HepG2 (cell line): ENCODE measurements around the gene TRIM15. TPM values are rescaled to one million over a fixed set of nuclear protein-coding genes. Genes with fewer than 3 reads are reported as not detected.

ENCODE experiments used
- ARNT2 ChIP-seq: sonication (generic); formaldehyde crosslinking; IDR thresholded peaks from 2 replicates; pipeline ENCODE4 v1.8.0; 2022; ENCODE audit warnings: mild to moderate bottlenecking, low read depth, missing genetic modification reagents, moderate library complexity
- CENPT ChIP-seq: sonication (generic); formaldehyde crosslinking; IDR thresholded peaks from 2 replicates; pipeline ENCODE4 v1.8.0; 2022; ENCODE audit warnings: low read depth, mild to moderate bottlenecking, moderate library complexity, missing genetic modification reagents
- FOXJ3 ChIP-seq: sonication (generic); formaldehyde crosslinking; IDR thresholded peaks from 2 replicates; pipeline ENCODE4 v1.4.0; 2020; ENCODE audit warnings: missing genetic modification reagents, mild to moderate bottlenecking, borderline replicate concordance
- GATA4 ChIP-seq: sonication (generic); IDR thresholded peaks from 2 replicates; pipeline ENCODE4 v1.6.1; 2016; ENCODE audit warnings: antibody characterized with exemption, low read depth, borderline replicate concordance
- HNRNPK ChIP-seq: fragments of 200-400 bp; formaldehyde crosslinking; IDR thresholded peaks from 2 replicates; pipeline ENCODE4 v1.6.1; 2018; ENCODE audit warnings: low read length, low read depth, moderate library complexity, mild to moderate bottlenecking; ENCODE audit not compliant: poor library complexity, severe bottlenecking
- NFE2 ChIP-seq: sonication (generic); formaldehyde crosslinking; IDR thresholded peaks from 2 replicates; pipeline ENCODE4 v1.4.0; 2020; ENCODE audit warnings: missing genetic modification reagents
- PHF21A ChIP-seq: sonication (generic); formaldehyde crosslinking; IDR thresholded peaks from 2 replicates; pipeline ENCODE4 v1.5.0; 2020; ENCODE audit warnings: mild to moderate bottlenecking, missing genetic modification reagents
- XRCC5 ChIP-seq: fragments of 200-400 bp; formaldehyde crosslinking; optimal IDR thresholded peaks from 2 replicates; pipeline ENCODE3; 2017; ENCODE audit warnings: mild to moderate bottlenecking, low read length
- ZIK1 ChIP-seq: sonication (generic); formaldehyde crosslinking; IDR thresholded peaks from 2 replicates; pipeline ENCODE4 v1.5.0; 2020; ENCODE audit warnings: mild to moderate bottlenecking, low read depth, missing genetic modification reagents, borderline replicate concordance
- ZNF333 ChIP-seq: sonication (generic); formaldehyde crosslinking; IDR thresholded peaks from 2 replicates; pipeline ENCODE4 v1.4.0; 2020; ENCODE audit warnings: mild to moderate bottlenecking, missing genetic modification reagents, borderline replicate concordance
- ZSCAN30 ChIP-seq: sonication (generic); formaldehyde crosslinking; IDR thresholded peaks from 2 replicates; pipeline ENCODE4 v1.5.0; 2020; ENCODE audit warnings: mild to moderate bottlenecking, missing genetic modification reagents
- polyA plus RNA-seq, 8 experiments: library from polyadenylated mRNA; depleted of rRNA in 3 of 8; stranded (reverse) in 7 of 8; unstranded in 1 of 8; fragments of >200 nt; fragmentation: Illumina TruSeq in 4 of 8; extraction: Trizol in 4 of 8; gene quantifications; 2 replicates each; pipeline versions ENCODE4 v1.2.1 to v1.2.3, GENCODE V29; 2011 to 2016; ENCODE audit warnings: low read depth in 4 of 8, missing spikeins in 1 of 8, mixed read lengths in 1 of 8; ENCODE audit not compliant: insufficient read depth in 1 of 8
- total RNA-seq, 5 experiments: library from RNA; depleted of rRNA; stranded (reverse); fragments of >200 nt; fragmentation: Illumina TruSeq; extraction: Trizol; gene quantifications; 2 replicates each; pipeline ENCODE4 v1.2.3, GENCODE V29; 2016; ENCODE audit warnings: low read depth in 1 of 5
- TF ChIP-seq, protein P1 (sequence below), 2 experiments: sonication (generic) in 1 of 2; formaldehyde crosslinking in 1 of 2; IDR thresholded peaks; 2 replicates each; pipeline versions ENCODE4 v1.6.1 to v1.9.0; 2014 to 2022; ENCODE audit warnings: antibody characterized with exemption in 1 of 2, borderline replicate concordance in 1 of 2, inconsistent platforms in 1 of 2, low read depth in 1 of 2, missing genetic modification reagents in 1 of 2
- TF ChIP-seq, protein P2 (sequence below): sonication (generic); formaldehyde crosslinking; IDR thresholded peaks from 2 replicates; pipeline ENCODE4 v1.4.0; 2020; ENCODE audit warnings: mild to moderate bottlenecking, missing genetic modification reagents
- TF ChIP-seq, protein P3 (sequence below): sonication (generic); formaldehyde crosslinking; IDR thresholded peaks from 2 replicates; pipeline ENCODE4 v1.5.0; 2020; ENCODE audit warnings: mild to moderate bottlenecking, missing genetic modification reagents
- TF ChIP-seq, protein P4 (sequence below): sonication (generic); formaldehyde crosslinking; IDR thresholded peaks from 2 replicates; pipeline ENCODE4 v1.8.0; 2022; ENCODE audit warnings: mild to moderate bottlenecking, missing genetic modification reagents, borderline replicate concordance

The TRIM15 gene
- total and polyA plus RNA-seq, 2 of the 13 experiments (the other 11 are each of a cell fraction or from before 2014, with no cell fraction given): 35.1 to 38.2 TPM

DNA sequence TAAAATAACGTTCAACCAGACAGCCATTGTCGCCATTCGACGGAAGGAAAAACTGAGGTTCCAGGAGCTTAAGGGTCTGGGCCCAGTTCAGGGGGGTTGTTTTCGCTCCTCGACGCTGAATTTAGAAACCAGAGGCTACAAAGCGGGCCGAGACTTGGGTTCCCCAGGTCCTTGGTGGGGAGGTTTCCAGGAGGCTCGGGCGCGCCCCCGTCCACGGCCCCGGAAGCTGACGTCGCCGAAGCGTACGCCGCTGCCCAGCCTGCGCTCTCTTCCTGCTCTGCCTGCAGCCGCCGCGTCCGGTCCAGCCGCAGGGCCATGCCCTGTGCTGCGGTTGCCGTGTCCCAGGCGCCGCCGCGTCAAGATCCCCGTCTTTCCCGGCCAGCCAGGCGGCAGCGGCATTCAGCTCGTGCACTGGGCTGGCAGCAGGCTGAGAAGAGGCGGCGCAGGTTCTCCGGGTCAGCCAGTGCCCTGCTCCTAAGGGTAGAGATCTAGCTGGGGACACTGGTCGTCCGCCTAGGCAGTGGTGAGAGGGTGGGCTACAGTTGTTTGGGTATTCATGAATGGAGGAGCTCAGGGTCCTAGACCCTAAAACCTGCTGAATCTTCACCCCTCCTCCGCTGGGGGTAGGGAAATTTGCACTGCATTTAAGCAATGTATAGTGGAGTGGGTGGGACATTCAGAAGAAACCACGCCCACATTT lies 50.8 kb downstream of the TRIM15 start (continued):
- TF ChIP-seq ARNT2 (CRISPR knock-in tag): peak; percentile 80
- TF ChIP-seq, protein P1, sequence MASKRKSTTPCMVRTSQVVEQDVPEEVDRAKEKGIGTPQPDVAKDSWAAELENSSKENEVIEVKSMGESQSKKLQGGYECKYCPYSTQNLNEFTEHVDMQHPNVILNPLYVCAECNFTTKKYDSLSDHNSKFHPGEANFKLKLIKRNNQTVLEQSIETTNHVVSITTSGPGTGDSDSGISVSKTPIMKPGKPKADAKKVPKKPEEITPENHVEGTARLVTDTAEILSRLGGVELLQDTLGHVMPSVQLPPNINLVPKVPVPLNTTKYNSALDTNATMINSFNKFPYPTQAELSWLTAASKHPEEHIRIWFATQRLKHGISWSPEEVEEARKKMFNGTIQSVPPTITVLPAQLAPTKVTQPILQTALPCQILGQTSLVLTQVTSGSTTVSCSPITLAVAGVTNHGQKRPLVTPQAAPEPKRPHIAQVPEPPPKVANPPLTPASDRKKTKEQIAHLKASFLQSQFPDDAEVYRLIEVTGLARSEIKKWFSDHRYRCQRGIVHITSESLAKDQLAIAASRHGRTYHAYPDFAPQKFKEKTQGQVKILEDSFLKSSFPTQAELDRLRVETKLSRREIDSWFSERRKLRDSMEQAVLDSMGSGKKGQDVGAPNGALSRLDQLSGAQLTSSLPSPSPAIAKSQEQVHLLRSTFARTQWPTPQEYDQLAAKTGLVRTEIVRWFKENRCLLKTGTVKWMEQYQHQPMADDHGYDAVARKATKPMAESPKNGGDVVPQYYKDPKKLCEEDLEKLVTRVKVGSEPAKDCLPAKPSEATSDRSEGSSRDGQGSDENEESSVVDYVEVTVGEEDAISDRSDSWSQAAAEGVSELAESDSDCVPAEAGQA (IDR thresholded peaks at IDR 0.05; ENCODE audit: low read depth): peak; percentile 71; the same call in 1 of the 2 replicates
- TF ChIP-seq, protein P1 (CRISPR knock-in tag; IDR thresholded peaks at IDR 0.05; ENCODE audit: borderline replicate concordance): peak; percentile 59; the same call in 1 of the 2 replicates
- peak; percentile 89 for TF ChIP-seq ZNF333 (CRISPR knock-in tag)
- TF ChIP-seq, protein P2, sequence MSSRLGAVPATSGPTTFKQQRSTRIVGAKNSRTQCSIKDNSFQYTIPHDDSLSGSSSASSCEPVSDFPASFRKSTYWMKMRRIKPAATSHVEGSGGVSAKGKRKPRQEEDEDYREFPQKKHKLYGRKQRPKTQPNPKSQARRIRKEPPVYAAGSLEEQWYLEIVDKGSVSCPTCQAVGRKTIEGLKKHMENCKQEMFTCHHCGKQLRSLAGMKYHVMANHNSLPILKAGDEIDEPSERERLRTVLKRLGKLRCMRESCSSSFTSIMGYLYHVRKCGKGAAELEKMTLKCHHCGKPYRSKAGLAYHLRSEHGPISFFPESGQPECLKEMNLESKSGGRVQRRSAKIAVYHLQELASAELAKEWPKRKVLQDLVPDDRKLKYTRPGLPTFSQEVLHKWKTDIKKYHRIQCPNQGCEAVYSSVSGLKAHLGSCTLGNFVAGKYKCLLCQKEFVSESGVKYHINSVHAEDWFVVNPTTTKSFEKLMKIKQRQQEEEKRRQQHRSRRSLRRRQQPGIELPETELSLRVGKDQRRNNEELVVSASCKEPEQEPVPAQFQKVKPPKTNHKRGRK (CRISPR knock-in tag): no peak
- peak; percentile 28 for TF ChIP-seq HNRNPK
- TF ChIP-seq NFE2: no peak
- TF ChIP-seq ZSCAN30: 0 out of 2 replicates have a peak, but pooled peaks have one; percentile 14
- 0 out of 2 replicates have a peak, but pooled peaks have one; percentile 60 for TF ChIP-seq FOXJ3 (CRISPR knock-in tag)
- TF ChIP-seq PHF21A (CRISPR knock-in tag): no peak; the same call in 1 of the 2 replicates
- TF ChIP-seq GATA4: peak; percentile 69; the same call in 1 of the 2 replicates
- TF ChIP-seq, protein P3, sequence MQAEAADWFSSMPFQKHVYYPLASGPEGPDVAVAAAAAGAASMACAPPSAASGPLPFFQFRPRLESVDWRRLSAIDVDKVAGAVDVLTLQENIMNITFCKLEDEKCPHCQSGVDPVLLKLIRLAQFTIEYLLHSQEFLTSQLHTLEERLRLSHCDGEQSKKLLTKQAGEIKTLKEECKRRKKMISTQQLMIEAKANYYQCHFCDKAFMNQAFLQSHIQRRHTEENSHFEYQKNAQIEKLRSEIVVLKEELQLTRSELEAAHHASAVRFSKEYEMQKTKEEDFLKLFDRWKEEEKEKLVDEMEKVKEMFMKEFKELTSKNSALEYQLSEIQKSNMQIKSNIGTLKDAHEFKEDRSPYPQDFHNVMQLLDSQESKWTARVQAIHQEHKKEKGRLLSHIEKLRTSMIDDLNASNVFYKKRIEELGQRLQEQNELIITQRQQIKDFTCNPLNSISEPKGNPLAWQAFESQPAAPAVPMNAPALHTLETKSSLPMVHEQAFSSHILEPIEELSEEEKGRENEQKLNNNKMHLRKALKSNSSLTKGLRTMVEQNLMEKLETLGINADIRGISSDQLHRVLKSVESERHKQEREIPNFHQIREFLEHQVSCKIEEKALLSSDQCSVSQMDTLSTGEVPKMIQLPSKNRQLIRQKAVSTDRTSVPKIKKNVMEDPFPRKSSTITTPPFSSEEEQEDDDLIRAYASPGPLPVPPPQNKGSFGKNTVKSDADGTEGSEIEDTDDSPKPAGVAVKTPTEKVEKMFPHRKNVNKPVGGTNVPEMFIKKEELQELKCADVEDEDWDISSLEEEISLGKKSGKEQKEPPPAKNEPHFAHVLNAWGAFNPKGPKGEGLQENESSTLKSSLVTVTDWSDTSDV: peak; percentile 62; the same call in 1 of the 2 replicates
- TF ChIP-seq, protein P4, sequence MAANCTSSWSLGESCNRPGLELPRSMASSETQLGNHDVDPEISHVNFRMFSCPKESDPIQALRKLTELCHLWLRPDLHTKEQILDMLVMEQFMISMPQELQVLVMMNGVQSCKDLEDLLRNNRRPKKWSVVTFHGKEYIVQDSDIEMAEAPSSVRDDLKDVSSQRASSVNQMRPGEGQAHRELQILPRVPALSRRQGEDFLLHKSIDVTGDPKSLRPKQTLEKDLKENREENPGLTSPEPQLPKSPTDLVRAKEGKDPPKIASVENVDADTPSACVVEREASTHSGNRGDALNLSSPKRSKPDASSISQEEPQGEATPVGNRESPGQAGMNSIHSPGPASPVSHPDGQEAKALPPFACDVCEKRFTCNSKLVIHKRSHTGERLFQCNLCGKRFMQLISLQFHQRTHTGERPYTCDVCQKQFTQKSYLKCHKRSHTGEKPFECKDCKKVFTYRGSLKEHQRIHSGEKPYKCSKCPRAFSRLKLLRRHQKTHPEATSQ (CRISPR knock-in tag): 0 out of 2 replicates have a peak, but pooled peaks have one; percentile 69
- 0 out of 2 replicates have a peak, but pooled peaks have one; percentile 33 for TF ChIP-seq ZIK1
- TF ChIP-seq XRCC5: no peak
- no peak for TF ChIP-seq CENPT (CRISPR knock-in tag)
